Activated B cell treated with CpG ODN at 0.5 μM for 24 hours (primary cell): ENCODE measurements around the gene B3GNT8. TPM values are rescaled to one million over a fixed set of nuclear protein-coding genes. Genes with fewer than 3 reads are reported as not detected.

Experiments used
- ATAC-seq: fragments of 200-7000 bp; cut with Tn5 transposase; one replicate; pipeline ENCODE4 v1.10.0; 2021; ENCODE audit warnings: low read depth, mild to moderate bottlenecking, moderate library complexity
- CTCF ChIA-PET: fragments of 350-600 bp; sonication (Branson Sonifier 250); formaldehyde crosslinking; loops from one replicate; lab custom pipeline; 2021; ENCODE audit warnings: antibody characterized with exemption; lab: Charles Lee
- POLR2A ChIA-PET: fragments of 350-600 bp; sonication (Branson Sonifier 250); formaldehyde crosslinking; loops from one replicate; lab custom pipeline; 2021; ENCODE audit warnings: antibody characterized with exemption; lab: Charles Lee
- DNase-seq: peaks from one replicate; pipeline ENCODE4 v3.0.0; 2022
- H3K27ac Mint-ChIP-seq: one replicate; pipeline ENCODE4 v1.8.0; 2020; ENCODE audit warnings: mixed read lengths
- H3K27me3 Mint-ChIP-seq: one replicate; pipeline ENCODE4 v1.8.0; 2021; ENCODE audit warnings: mixed read lengths
- H3K36me3 Mint-ChIP-seq: one replicate; pipeline ENCODE4 v1.8.0; 2021; ENCODE audit warnings: low read depth, mixed read lengths
- H3K4me1 Mint-ChIP-seq: one replicate; pipeline ENCODE4 v1.8.0; 2021; ENCODE audit warnings: mixed read lengths
- H3K4me3 Mint-ChIP-seq: one replicate; pipeline ENCODE4 v1.8.0; 2020; ENCODE audit warnings: mild to moderate bottlenecking, mixed read lengths
- H3K9me3 Mint-ChIP-seq: one replicate; pipeline ENCODE4 v1.8.0; 2020; ENCODE audit warnings: mixed read lengths
- intact Hi-C: fragments of 100-400 bp; cut with micrococcal nuclease; formaldehyde crosslinking; loops from one replicate; pipeline ENCODE4 v1.15.1; 2024
- total RNA-seq: library from RNA; stranded (reverse); gene quantifications from 2 replicates; pipeline ENCODE4 v1.2.3, GENCODE V29; 2022
- TF ChIP-seq, protein P1 (sequence below): fragments of 200-600 bp; IDR thresholded peaks from one replicate; pipeline ENCODE4 v1.8.0; 2022; ENCODE audit warnings: antibody characterized with exemption, mild to moderate bottlenecking

B3GNT8 gene
- total RNA-seq, 1 donor from 2014 or later, result 0.24 TPM

DNA sequence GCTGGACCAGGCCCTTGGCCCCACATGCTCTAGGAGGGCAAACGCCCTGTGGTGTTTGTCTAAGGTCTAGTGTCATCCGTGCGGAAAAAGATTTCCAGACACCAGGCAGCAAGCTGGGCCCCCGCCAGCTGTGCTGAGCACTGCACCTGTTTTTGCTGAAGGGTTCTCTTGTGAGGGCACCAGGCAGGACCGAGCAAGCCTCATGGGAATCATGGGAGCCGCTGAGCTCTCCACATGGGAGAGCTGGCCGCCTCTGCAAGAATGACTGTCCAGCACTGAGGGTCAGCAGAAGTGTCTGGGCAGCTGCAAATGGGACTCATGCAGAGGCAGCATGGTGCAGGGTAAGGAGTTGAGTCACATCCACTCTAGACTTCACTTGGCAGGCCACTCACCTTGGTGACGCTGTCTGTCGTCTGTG lies 12.0 kb downstream of the B3GNT8 start:
- ChIA-PET CTCF (no interaction called here), POLR2A (no interaction called here)
- Mint-ChIP-seq H3K4me3 (no peak overlapping the region), H3K27ac (no peak overlapping the region), H3K36me3 (peaks cover 75% of the 10 kb centered on the region), H3K27me3 (no peaks in the 10 kb centered on the region), H3K4me1 (peaks cover 1% of the 10 kb centered on the region), H3K9me3 (no peaks in the 10 kb centered on the region)
- no peak for DNase-seq
- intact Hi-C loops, result no loop called here
- TF ChIP-seq, protein P1, sequence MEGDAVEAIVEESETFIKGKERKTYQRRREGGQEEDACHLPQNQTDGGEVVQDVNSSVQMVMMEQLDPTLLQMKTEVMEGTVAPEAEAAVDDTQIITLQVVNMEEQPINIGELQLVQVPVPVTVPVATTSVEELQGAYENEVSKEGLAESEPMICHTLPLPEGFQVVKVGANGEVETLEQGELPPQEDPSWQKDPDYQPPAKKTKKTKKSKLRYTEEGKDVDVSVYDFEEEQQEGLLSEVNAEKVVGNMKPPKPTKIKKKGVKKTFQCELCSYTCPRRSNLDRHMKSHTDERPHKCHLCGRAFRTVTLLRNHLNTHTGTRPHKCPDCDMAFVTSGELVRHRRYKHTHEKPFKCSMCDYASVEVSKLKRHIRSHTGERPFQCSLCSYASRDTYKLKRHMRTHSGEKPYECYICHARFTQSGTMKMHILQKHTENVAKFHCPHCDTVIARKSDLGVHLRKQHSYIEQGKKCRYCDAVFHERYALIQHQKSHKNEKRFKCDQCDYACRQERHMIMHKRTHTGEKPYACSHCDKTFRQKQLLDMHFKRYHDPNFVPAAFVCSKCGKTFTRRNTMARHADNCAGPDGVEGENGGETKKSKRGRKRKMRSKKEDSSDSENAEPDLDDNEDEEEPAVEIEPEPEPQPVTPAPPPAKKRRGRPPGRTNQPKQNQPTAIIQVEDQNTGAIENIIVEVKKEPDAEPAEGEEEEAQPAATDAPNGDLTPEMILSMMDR, result no peak
- no peak for ATAC-seq

DNA sequence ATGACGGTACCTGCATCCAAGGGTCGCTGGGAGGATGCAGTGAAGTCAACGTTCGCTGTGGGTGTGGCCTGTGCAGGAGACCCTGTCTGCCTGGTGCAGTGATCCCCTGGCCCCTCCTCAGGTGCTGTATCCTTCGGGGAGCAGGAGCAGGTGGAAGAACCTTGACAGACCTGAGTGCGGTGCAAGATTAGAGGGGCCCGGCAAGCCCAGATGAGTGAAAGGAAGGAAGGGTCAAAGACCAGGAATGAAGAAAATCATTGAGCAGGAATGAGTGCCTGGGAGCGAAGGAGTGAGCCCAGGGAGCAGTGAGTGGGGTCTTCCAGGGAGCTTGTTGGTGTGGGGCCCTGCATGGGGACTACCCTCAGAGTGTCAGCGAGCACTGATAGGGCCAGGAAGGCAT lies 12.7 kb downstream of the B3GNT8 start:
- no peaks in the 10 kb centered on the region for H3K27me3 Mint-ChIP-seq
- H3K9me3 Mint-ChIP-seq, result no peaks in the 10 kb centered on the region
- H3K36me3 Mint-ChIP-seq, result peaks cover 71% of the 10 kb centered on the region
- ChIA-PET CTCF (no interaction called here), POLR2A (no interaction called here)
- no peak overlapping the region for H3K27ac Mint-ChIP-seq
- DNase-seq, result no peak
- TF ChIP-seq, protein P1, result no peak
- intact Hi-C loops, result no loop called here
- H3K4me3 Mint-ChIP-seq, result no peak overlapping the region
- no peak for ATAC-seq
- H3K4me1 Mint-ChIP-seq, result peaks cover 7% of the 10 kb centered on the region

DNA sequence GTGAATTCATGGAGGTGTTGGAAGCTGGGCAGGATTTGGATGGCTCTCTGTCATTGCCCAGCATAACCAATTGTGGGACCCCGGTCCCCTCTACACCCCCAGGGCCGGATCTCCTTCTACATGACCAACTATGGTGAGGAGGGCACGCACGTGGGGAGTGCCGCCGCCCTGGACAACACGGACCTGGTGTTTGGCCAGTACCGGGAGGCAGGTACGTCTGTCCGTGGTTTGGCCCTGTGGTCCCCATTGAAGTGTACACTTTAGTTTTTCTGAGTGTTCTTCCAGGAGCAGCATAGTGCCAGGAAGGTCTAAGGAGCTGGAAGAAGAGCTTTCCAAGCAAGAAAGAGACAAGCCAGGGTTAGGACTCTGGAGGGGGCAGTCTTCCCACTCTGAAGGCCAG lies 13.2 kb downstream of the B3GNT8 start:
- intact Hi-C loops, result no loop called here
- TF ChIP-seq, protein P1, result no peak
- peaks cover 66% of the 10 kb centered on the region for H3K36me3 Mint-ChIP-seq
- ATAC-seq (no peak), DNase-seq (no peak)
- no peaks in the 10 kb centered on the region for H3K9me3 Mint-ChIP-seq
- no peaks in the 10 kb centered on the region for H3K27me3 Mint-ChIP-seq
- peaks cover 10% of the 10 kb centered on the region for H3K4me1 Mint-ChIP-seq
- H3K27ac Mint-ChIP-seq, result no peak overlapping the region
- H3K4me3 Mint-ChIP-seq, result no peak overlapping the region
- ChIA-PET CTCF (no interaction called here), POLR2A (no interaction called here)

DNA sequence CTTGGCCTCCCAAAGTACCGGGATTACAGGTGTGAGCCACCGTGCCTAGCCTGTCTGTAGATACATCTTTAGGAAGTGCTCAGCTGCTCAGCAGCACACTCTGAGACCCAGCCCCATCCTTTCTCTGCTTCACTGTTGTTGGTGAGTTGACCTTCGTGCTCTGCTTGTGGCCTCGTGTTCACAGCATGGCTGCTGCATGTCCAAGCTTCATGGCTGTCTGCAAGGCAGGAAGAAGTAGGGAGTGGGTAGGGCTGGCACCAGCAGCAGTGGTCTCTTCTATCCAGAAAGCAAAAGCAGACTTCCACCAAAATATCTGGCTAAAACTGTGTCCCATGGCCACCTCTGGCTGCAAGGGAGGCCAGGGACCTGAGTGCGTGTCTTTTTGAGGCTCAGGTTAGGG lies 14.2 kb downstream of the B3GNT8 start:
- Mint-ChIP-seq H3K36me3 (peaks cover 56% of the 10 kb centered on the region), H3K9me3 (no peaks in the 10 kb centered on the region), H3K27ac (no peak overlapping the region), H3K4me1 (peaks cover 10% of the 10 kb centered on the region), H3K4me3 (no peak overlapping the region), H3K27me3 (no peaks in the 10 kb centered on the region)
- DNase-seq (no peak), ATAC-seq (no peak)
- ChIA-PET POLR2A (no interaction called here), CTCF (no interaction called here)
- intact Hi-C loops, result no loop called here
- TF ChIP-seq, protein P1, result no peak

DNA sequence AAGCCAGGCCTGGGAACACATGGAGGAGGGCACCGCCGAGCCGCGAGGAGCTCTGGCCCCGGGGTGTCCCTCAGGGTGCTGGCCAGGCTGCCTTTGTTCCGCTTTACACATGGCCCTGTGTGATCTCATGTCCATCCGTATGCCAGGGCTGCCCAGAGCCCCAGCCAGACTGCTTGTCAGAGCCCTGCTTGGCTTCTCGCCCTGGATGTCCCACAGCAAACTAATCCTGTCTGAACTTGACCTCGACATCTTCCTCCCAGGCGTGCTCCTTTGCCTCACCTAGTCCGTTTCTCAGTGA lies 15.3 kb downstream of the B3GNT8 start:
- Mint-ChIP-seq H3K36me3 (peaks cover 52% of the 10 kb centered on the region), H3K4me1 (peaks cover 14% of the 10 kb centered on the region), H3K9me3 (no peaks in the 10 kb centered on the region), H3K27me3 (no peaks in the 10 kb centered on the region), H3K27ac (no peak overlapping the region), H3K4me3 (no peak overlapping the region)
- POLR2A ChIA-PET, result no interaction called here
- intact Hi-C loops, result no loop called here
- CTCF ChIA-PET, result no interaction called here
- TF ChIP-seq, protein P1, result no peak
- DNase-seq, result no peak
- ATAC-seq, result no peak
